ENCODE data around the gene MAP2K6. TPM values are rescaled to one million over a fixed set of nuclear protein-coding genes. Genes with fewer than 3 reads are reported as not detected.

The MAP2K6 gene
- total RNA-seq, 2 experiments from 2014 or later: 14.0 to 14.6 TPM

- Histone ChIP-seq H3K9me3 (ENCODE audit: control insufficient read depth in 1 of 2, insufficient read depth in 1 of 2, low read length in 2 of 2) (no peaks in the 10 kb centered on the region), H3K27me3 (ENCODE audit: control insufficient read depth in 1 of 2, insufficient read depth in 2 of 2, low read length in 2 of 2) (no peaks in the 10 kb centered on the region), H3K4me3 (ENCODE audit: low read length) (no peak overlapping the region), H3K27ac (ENCODE audit: low read depth in 1 of 2, low read length in 2 of 2) (no peak overlapping the region), H3K4me1 (ENCODE audit: insufficient read depth, low read length) (no peaks in the 10 kb centered on the region), H3K36me3 (ENCODE audit: insufficient read depth, low read length) (peaks cover 62% of the 10 kb centered on the region)
- Mint-ChIP-seq H3K9me3 (no peaks in the 10 kb centered on the region), H3K27me3 (no peaks in the 10 kb centered on the region), H3K4me1 (ENCODE audit: low read depth) (no peaks in the 10 kb centered on the region), H3K36me3 (ENCODE audit: low read depth) (peaks cover 91% of the 10 kb centered on the region), H3K4me3 (no peak overlapping the region), H3K27ac (no peak overlapping the region)
- ChIA-PET CTCF (no interaction called here), POLR2A (no interaction called here)
- DNase-seq (no peak), ATAC-seq (ENCODE audit: poor library complexity) (no peak)
- no peak for TF ChIP-seq CTCF (IDR thresholded peaks at IDR 0.05)
- intact Hi-C loops (cut with DNase I, micrococcal nuclease): no loop called here
Observed at GRCh38 chr17:69535016-69535570, 120.6 kb downstream of the MAP2K6 start.

- no peaks in the 10 kb centered on the region for H3K4me1 Mint-ChIP-seq (ENCODE audit: low read depth)
- ChIA-PET POLR2A (interaction anchor here (0.7 kb wide), 1 partner anchor 396 kb away, joined by 3 read pairs; no protein-coding TSS in a partner anchor), CTCF (no interaction called here)
- H3K27ac ChIP-seq (ENCODE audit: low read depth in 1 of 2, low read length in 2 of 2): no peak overlapping the region
- no peak overlapping the region for H3K27ac Mint-ChIP-seq
- H3K36me3 Mint-ChIP-seq (ENCODE audit: low read depth): peaks cover 92% of the 10 kb centered on the region
- intact Hi-C loops (cut with DNase I, micrococcal nuclease): no loop called here
- no peaks in the 10 kb centered on the region for H3K9me3 ChIP-seq (ENCODE audit: control insufficient read depth in 1 of 2, insufficient read depth in 1 of 2, low read length in 2 of 2)
- ATAC-seq (ENCODE audit: poor library complexity) (no peak), DNase-seq (no peak)
- H3K4me1 ChIP-seq (ENCODE audit: insufficient read depth, low read length): no peaks in the 10 kb centered on the region
- H3K4me3 ChIP-seq (ENCODE audit: low read length): no peak overlapping the region
- no peak overlapping the region for H3K4me3 Mint-ChIP-seq
- no peaks in the 10 kb centered on the region for H3K27me3 ChIP-seq (ENCODE audit: control insufficient read depth in 1 of 2, insufficient read depth in 2 of 2, low read length in 2 of 2)
- no peaks in the 10 kb centered on the region for H3K27me3 Mint-ChIP-seq
- H3K9me3 Mint-ChIP-seq: no peaks in the 10 kb centered on the region
- H3K36me3 ChIP-seq (ENCODE audit: insufficient read depth, low read length): peaks cover 67% of the 10 kb centered on the region
- TF ChIP-seq CTCF (IDR thresholded peaks at IDR 0.05): no peak
Observed at GRCh38 chr17:69538795-69539194, 124.3 kb downstream of the MAP2K6 start.

GRCh38 chr17:69539274-69539673, 124.8 kb downstream of the MAP2K6 start:
- H3K36me3 ChIP-seq (ENCODE audit: insufficient read depth, low read length): peaks cover 63% of the 10 kb centered on the region
- Mint-ChIP-seq H3K4me1 (ENCODE audit: low read depth) (no peaks in the 10 kb centered on the region), H3K9me3 (no peaks in the 10 kb centered on the region), H3K27ac (no peak overlapping the region), H3K4me3 (no peak overlapping the region), H3K36me3 (ENCODE audit: low read depth) (peaks cover 92% of the 10 kb centered on the region), H3K27me3 (no peaks in the 10 kb centered on the region)
- POLR2A ChIA-PET: no interaction called here
- no peak for DNase-seq
- intact Hi-C loops (cut with DNase I, micrococcal nuclease): no loop called here
- TF ChIP-seq CTCF (IDR thresholded peaks at IDR 0.05): no peak
- no peaks in the 10 kb centered on the region for H3K9me3 ChIP-seq (ENCODE audit: control insufficient read depth in 1 of 2, insufficient read depth in 1 of 2, low read length in 2 of 2)
- H3K4me3 ChIP-seq (ENCODE audit: low read length): no peak overlapping the region
- no peaks in the 10 kb centered on the region for H3K4me1 ChIP-seq (ENCODE audit: insufficient read depth, low read length)
- no peak for ATAC-seq (ENCODE audit: poor library complexity)
- H3K27me3 ChIP-seq (ENCODE audit: control insufficient read depth in 1 of 2, insufficient read depth in 2 of 2, low read length in 2 of 2): no peaks in the 10 kb centered on the region
- CTCF ChIA-PET: no interaction called here
- H3K27ac ChIP-seq (ENCODE audit: low read depth in 1 of 2, low read length in 2 of 2): no peak overlapping the region

All from CD4-positive, alpha-beta T cell (primary cell).